ENCODE data around the gene PXMP4. TPM values are rescaled to one million over a fixed set of nuclear protein-coding genes. Genes with fewer than 3 reads are reported as not detected.

PXMP4 gene
- total RNA-seq, 1 donor from 2014 or later, result 6.8 TPM

- Mint-ChIP-seq H3K36me3 (ENCODE audit: low read depth) (peaks cover 46% of the 10 kb centered on the region), H3K4me3 (no peak overlapping the region), H3K9me3 (no peaks in the 10 kb centered on the region), H3K27me3 (no peaks in the 10 kb centered on the region), H3K27ac (no peak overlapping the region), H3K4me1 (peaks cover 2% of the 10 kb centered on the region)
- ChIA-PET POLR2A (no interaction called here), CTCF (no interaction called here)
- ATAC-seq (ENCODE audit: low read depth) (no peak), DNase-seq (no peak)
- intact Hi-C loops (cut with micrococcal nuclease), result no loop called here
- TF ChIP-seq, protein P1, sequence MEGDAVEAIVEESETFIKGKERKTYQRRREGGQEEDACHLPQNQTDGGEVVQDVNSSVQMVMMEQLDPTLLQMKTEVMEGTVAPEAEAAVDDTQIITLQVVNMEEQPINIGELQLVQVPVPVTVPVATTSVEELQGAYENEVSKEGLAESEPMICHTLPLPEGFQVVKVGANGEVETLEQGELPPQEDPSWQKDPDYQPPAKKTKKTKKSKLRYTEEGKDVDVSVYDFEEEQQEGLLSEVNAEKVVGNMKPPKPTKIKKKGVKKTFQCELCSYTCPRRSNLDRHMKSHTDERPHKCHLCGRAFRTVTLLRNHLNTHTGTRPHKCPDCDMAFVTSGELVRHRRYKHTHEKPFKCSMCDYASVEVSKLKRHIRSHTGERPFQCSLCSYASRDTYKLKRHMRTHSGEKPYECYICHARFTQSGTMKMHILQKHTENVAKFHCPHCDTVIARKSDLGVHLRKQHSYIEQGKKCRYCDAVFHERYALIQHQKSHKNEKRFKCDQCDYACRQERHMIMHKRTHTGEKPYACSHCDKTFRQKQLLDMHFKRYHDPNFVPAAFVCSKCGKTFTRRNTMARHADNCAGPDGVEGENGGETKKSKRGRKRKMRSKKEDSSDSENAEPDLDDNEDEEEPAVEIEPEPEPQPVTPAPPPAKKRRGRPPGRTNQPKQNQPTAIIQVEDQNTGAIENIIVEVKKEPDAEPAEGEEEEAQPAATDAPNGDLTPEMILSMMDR (IDR thresholded peaks at IDR 0.05), result no peak
Observed at GRCh38 chr20:33711446-33711738, 8.7 kb downstream of the PXMP4 start.

- ChIA-PET CTCF (no interaction called here), POLR2A (no interaction called here)
- TF ChIP-seq, protein P1 (IDR thresholded peaks at IDR 0.05), result no peak
- no peaks in the 10 kb centered on the region for H3K27me3 Mint-ChIP-seq
- no peak overlapping the region for H3K4me3 Mint-ChIP-seq
- H3K36me3 Mint-ChIP-seq (ENCODE audit: low read depth), result peaks cover 43% of the 10 kb centered on the region
- DNase-seq (no peak), ATAC-seq (ENCODE audit: low read depth) (no peak)
- H3K4me1 Mint-ChIP-seq, result peaks cover 2% of the 10 kb centered on the region
- no peak overlapping the region for H3K27ac Mint-ChIP-seq
- intact Hi-C loops (cut with micrococcal nuclease), result no loop called here
- no peaks in the 10 kb centered on the region for H3K9me3 Mint-ChIP-seq
Observed at GRCh38 chr20:33710681-33711445, 9.2 kb downstream of the PXMP4 start.

GRCh38 chr20:33709905-33710541 is 10.1 kb downstream of the PXMP4 start:
- intact Hi-C loops (cut with micrococcal nuclease), result no loop called here

DNA sequence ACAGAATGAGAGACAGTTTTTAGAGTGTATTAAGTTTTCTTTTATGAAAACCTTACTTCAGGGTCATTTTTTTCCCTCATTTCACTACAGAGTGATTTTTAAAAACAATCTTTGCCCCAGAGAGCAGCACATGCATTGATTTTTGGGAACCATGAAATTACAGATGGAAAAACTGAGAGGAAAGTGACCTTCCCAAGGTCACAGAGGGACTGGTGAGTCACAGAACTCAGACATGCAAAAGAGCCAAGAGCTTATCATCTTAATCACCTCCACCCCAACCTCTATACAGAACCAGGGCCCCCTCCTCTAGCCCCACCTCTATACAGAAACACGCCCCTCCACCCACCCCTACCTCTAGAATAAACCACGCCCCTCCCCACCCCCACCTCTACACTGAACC is 10.7 kb downstream of the PXMP4 start:
- Mint-ChIP-seq H3K36me3 (ENCODE audit: low read depth) (peaks cover 42% of the 10 kb centered on the region), H3K4me3 (no peak overlapping the region), H3K4me1 (peaks cover 2% of the 10 kb centered on the region), H3K9me3 (no peaks in the 10 kb centered on the region), H3K27me3 (no peaks in the 10 kb centered on the region), H3K27ac (no peak overlapping the region)
- ATAC-seq (ENCODE audit: low read depth) (no peak), DNase-seq (no peak)
- ChIA-PET CTCF (no interaction called here), POLR2A (no interaction called here)
- TF ChIP-seq, protein P1 (IDR thresholded peaks at IDR 0.05), result no peak
- intact Hi-C loops (cut with micrococcal nuclease), result no loop called here

More at GRCh38 chr20:33709905-33710541, 10.1 kb downstream of the PXMP4 start:
- H3K9me3 Mint-ChIP-seq, result no peaks in the 10 kb centered on the region
- peaks cover 2% of the 10 kb centered on the region for H3K4me1 Mint-ChIP-seq
- peaks cover 45% of the 10 kb centered on the region for H3K36me3 Mint-ChIP-seq (ENCODE audit: low read depth)
- ChIA-PET POLR2A (no interaction called here), CTCF (no interaction called here)
- H3K4me3 Mint-ChIP-seq, result no peak overlapping the region
- TF ChIP-seq, protein P1 (IDR thresholded peaks at IDR 0.05), result no peak
- DNase-seq (no peak), ATAC-seq (ENCODE audit: low read depth) (no peak)
- no peaks in the 10 kb centered on the region for H3K27me3 Mint-ChIP-seq
- H3K27ac Mint-ChIP-seq, result no peak overlapping the region

DNA sequence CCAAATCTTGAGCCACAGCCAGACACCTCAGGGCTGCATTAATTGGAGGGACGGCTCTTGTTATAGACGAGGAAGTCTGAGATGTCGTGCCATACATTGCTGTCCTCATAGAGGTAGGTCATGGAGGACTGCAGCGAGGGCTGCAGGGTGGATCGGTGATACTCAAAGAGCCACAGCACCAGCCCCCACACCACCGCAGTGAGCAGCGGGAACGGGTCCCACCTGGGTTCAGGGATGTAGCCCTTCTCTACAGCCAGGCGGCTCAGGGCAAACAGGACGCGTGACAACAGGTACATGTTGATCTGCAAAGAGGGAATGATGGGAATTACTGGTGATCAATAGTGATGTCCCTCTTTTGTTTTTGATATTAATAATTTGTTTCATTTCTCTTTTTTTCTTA is 12.4 kb downstream of the PXMP4 start:
- ATAC-seq (ENCODE audit: low read depth) (no peak), DNase-seq (no peak)
- TF ChIP-seq, protein P1 (IDR thresholded peaks at IDR 0.05), result no peak
- Mint-ChIP-seq H3K4me1 (peaks cover 2% of the 10 kb centered on the region), H3K27ac (no peak overlapping the region), H3K36me3 (ENCODE audit: low read depth) (peaks cover 30% of the 10 kb centered on the region), H3K27me3 (no peaks in the 10 kb centered on the region), H3K9me3 (no peaks in the 10 kb centered on the region), H3K4me3 (no peak overlapping the region)
- ChIA-PET POLR2A (interaction anchor here (0.7 kb wide), 1 partner anchor 354 kb away, joined by 4 read pairs; no protein-coding TSS in a partner anchor), CTCF (no interaction called here)
- intact Hi-C loops (cut with micrococcal nuclease), result no loop called here
